Smooth muscle cell (in vitro differentiated cells): ENCODE results near the gene LMAN2L. TPM values are rescaled to one million over a fixed set of nuclear protein-coding genes. Genes with fewer than 3 reads are reported as not detected.
A peak's percentile ranks its signal among the peaks of the same experiment; 100 is the strongest.

Experiments
- DNase-seq: peaks from one replicate; lab custom pipeline; 2025; ENCODE audit not compliant: unreplicated experiment; lab: John Stamatoyannopoulos, UW
- H2AFZ ChIP-seq: fragments of 200-600 bp; sonication (generic); 2 replicates; pipeline ENCODE4 v1.6.0; 2016; ENCODE audit warnings: antibody characterized with exemption, low read depth, mild to moderate bottlenecking
- H3F3A ChIP-seq: fragments of 200-600 bp; sonication (generic); 2 replicates; pipeline ENCODE4 v1.6.0; 2017; ENCODE audit warnings: antibody characterized with exemption, low read depth
- H3K27ac ChIP-seq: fragments of 200-600 bp; sonication (generic); 2 replicates; pipeline ENCODE4 v1.5.1; 2016; ENCODE audit warnings: low read depth, mild to moderate bottlenecking
- H3K27me3 ChIP-seq: fragments of 200-600 bp; sonication (generic); 2 replicates; pipeline ENCODE4 v1.6.1; 2016; ENCODE audit warnings: low read depth, mild to moderate bottlenecking
- H3K36me3 ChIP-seq: fragments of 200-600 bp; sonication (generic); 2 replicates; pipeline ENCODE4 v1.5.1; 2016; ENCODE audit warnings: low read depth
- H3K4me1 ChIP-seq: fragments of 200-600 bp; sonication (generic); 2 replicates; pipeline ENCODE4 v1.5.1; 2016; ENCODE audit warnings: low read depth
- H3K4me2 ChIP-seq: fragments of 200-600 bp; sonication (generic); 2 replicates; pipeline ENCODE4 v1.6.0; 2016; ENCODE audit warnings: mild to moderate bottlenecking
- H3K4me3 ChIP-seq: fragments of 200-600 bp; sonication (generic); 2 replicates; pipeline ENCODE4 v1.5.1; 2016; ENCODE audit warnings: mild to moderate bottlenecking
- H3K79me2 ChIP-seq: fragments of 200-600 bp; sonication (generic); 2 replicates; pipeline ENCODE4 v1.6.0; 2016; ENCODE audit warnings: low read depth, mild to moderate bottlenecking
- H3K9ac ChIP-seq: fragments of 200-600 bp; sonication (generic); 2 replicates; pipeline ENCODE4 v1.6.0; 2016; ENCODE audit warnings: low read depth
- H3K9me3 ChIP-seq: fragments of 200-600 bp; sonication (generic); replicated peaks from 2 replicates; pipeline ENCODE4 v1.5.1; 2016; ENCODE audit warnings: low read depth
- H4K20me1 ChIP-seq: fragments of 200-600 bp; sonication (generic); 2 replicates; pipeline ENCODE4 v1.6.0; 2016; ENCODE audit warnings: low read depth
- CTCF ChIP-seq: fragments of 200-600 bp; sonication (generic); IDR thresholded peaks from 2 replicates; pipeline ENCODE4 v1.5.1; 2017; ENCODE audit warnings: borderline replicate concordance, mild to moderate bottlenecking, antibody characterized with exemption; ENCODE audit not compliant: insufficient read depth, poor library complexity, severe bottlenecking
- WGBS: methylation state at CpG from one replicate; pipeline ENCODE4 v1.1.7; 2016; ENCODE audit warnings: low lambda C conversion rate; 5-methylcytosine and 5-hydroxymethylcytosine counted together
- polyA plus RNA-seq: library from polyadenylated mRNA; unstranded; fragments of >200 nt; fragmentation: Nextera tagmentation; extraction: Ambion mirVana; gene quantifications from 2 replicates; pipeline ENCODE4 v1.2.1, GENCODE V29; 2016
- total RNA-seq: library from RNA; depleted of rRNA; stranded (reverse); fragments of >200 nt; gene quantifications from 2 replicates; pipeline ENCODE4 v1.2.3, GENCODE V29; 2014

LMAN2L gene
- total and polyA plus RNA-seq, 2 experiments from 2014 or later, result 26.2 to 32.9 TPM

DNA sequence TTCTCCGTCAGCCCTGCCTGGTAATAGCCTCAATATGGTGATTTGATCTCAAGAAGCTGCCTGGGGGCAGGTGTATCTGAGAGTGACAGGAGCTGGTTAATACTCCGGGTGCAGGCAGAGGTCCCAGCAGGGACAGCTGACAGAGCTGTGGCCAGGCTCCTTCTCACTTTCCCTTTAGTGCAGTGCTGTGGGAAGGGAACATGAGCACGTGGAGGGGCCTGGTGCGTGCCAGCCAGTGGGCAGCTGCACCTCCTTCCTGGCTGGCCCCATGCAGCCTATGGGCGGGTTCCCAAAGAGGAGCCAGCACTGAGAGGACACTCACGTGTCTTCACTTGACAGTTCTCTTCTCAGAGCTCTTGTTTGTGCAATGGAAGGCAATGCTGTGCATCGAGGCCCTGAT is 29.9 kb upstream of the LMAN2L start:
- Histone ChIP-seq H3K9ac (no peak overlapping the region), H3K27me3 (no peaks in the 10 kb centered on the region), H3K4me2 (no peak overlapping the region), H3K79me2 (peaks cover 12% of the 10 kb centered on the region), H3F3A (no peaks in the 10 kb centered on the region), H2AFZ (no peak overlapping the region), H3K36me3 (no peaks in the 10 kb centered on the region), H4K20me1 (peaks cover 36% of the 10 kb centered on the region), H3K9me3 (no peaks in the 10 kb centered on the region), H3K4me3 (no peak overlapping the region), H3K27ac (no peak overlapping the region), H3K4me1 (peaks cover under 1% of the 10 kb centered on the region)
- TF ChIP-seq CTCF, result no peak
- no peak for DNase-seq
- WGBS, result 85% methylated on average over 7 of the region's 7 CpGs

- H3F3A ChIP-seq, result no peaks in the 10 kb centered on the region
- peaks cover 24% of the 10 kb centered on the region for H3K79me2 ChIP-seq
- no peak for TF ChIP-seq CTCF
- no peaks in the 10 kb centered on the region for H3K27me3 ChIP-seq
- H3K27ac ChIP-seq, result no peak overlapping the region
- no peak overlapping the region for H3K4me3 ChIP-seq
- no peak overlapping the region for H3K9ac ChIP-seq
- H4K20me1 ChIP-seq, result peaks cover 51% of the 10 kb centered on the region
- peaks cover 16% of the 10 kb centered on the region for H3K4me1 ChIP-seq
- no peak for DNase-seq
- H3K36me3 ChIP-seq, result no peaks in the 10 kb centered on the region
- no peak overlapping the region for H2AFZ ChIP-seq
- H3K9me3 ChIP-seq, result no peaks in the 10 kb centered on the region
- 92% methylated on average over 8 of the region's 8 CpGs for WGBS
- no peak overlapping the region for H3K4me2 ChIP-seq
These were observed 28.3 kb upstream of the LMAN2L start for GRCh38 chr2:96768083-96768561.

GRCh38 chr2:96767135-96767871 is 27.4 kb upstream of the LMAN2L start:
- Histone ChIP-seq H3K9ac (no peak overlapping the region), H3K27ac (no peak overlapping the region), H3K9me3 (no peaks in the 10 kb centered on the region), H4K20me1 (peaks cover 53% of the 10 kb centered on the region), H3K4me3 (no peak overlapping the region), H3K4me1 (peaks cover 22% of the 10 kb centered on the region), H2AFZ (no peak overlapping the region), H3K27me3 (no peaks in the 10 kb centered on the region), H3F3A (no peaks in the 10 kb centered on the region), H3K4me2 (no peak overlapping the region), H3K79me2 (peaks cover 25% of the 10 kb centered on the region), H3K36me3 (no peaks in the 10 kb centered on the region)
- no peak for DNase-seq
- TF ChIP-seq CTCF, result no peak
- WGBS, result 99% methylated on average over 9 of the region's 9 CpGs

DNA sequence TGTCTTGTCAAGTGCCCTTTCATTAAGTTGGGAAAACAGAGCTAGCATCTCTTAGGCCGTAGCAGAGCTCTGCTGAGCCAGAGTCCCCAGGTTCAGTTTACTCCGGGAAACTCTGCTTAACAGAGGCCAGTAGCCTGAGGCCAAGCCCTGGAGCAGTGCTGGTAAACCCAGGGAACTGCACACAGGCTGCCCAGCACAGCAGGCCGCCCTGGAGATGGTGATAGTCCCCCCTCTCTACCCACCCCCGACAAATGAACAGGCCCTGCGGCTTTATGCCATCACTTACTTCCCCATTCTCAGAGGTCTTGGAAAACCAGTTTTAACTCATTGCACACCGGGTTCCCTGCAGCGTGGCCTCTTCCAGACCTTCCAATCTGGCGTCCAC is 24.4 kb upstream of the LMAN2L start:
- Histone ChIP-seq H2AFZ (no peak overlapping the region), H3K79me2 (peaks cover 38% of the 10 kb centered on the region), H3K27ac (no peak overlapping the region), H3K27me3 (no peaks in the 10 kb centered on the region), H3K4me3 (peak overlapping the region; percentile 53), H3K9me3 (no peaks in the 10 kb centered on the region), H3K36me3 (no peaks in the 10 kb centered on the region), H3F3A (no peaks in the 10 kb centered on the region), H3K4me2 (peak overlapping the region; percentile 94), H4K20me1 (peaks cover 41% of the 10 kb centered on the region), H3K9ac (no peak overlapping the region), H3K4me1 (peaks cover 43% of the 10 kb centered on the region)
- WGBS, result 39% methylated on average over 8 of the region's 8 CpGs
- DNase-seq, result no peak
- no peak for TF ChIP-seq CTCF
